Stimulated activated CD4-positive, alpha-beta T cell treated with anti-CD3 and anti-CD28 coated beads, Interleukin-15, amount 100 ng/mL, for 48 hours (primary cell): Measurements from ENCODE around the gene KRTAP4-12.
"Not testable (repeated sequence)": the region's sequence is repeated elsewhere in the genome, so short reads cannot be mapped to it uniquely, and the experiment has no call there.

Experiments used
- DNase-seq, 2 donors: peaks; one replicate each; pipeline ENCODE4 v3.0.0-alpha.2; 2020; ENCODE audit warnings: low read depth in 2 of 2

KRTAP4-12 gene

GRCh38 chr17:41096055-41096454, 27.9 kb downstream of the KRTAP4-12 start:
- no peak for DNase-seq

- DNase-seq = not testable (repeated sequence)
Measured at GRCh38 chr17:41088760-41089352, 35.1 kb downstream of the KRTAP4-12 start.

- DNase-seq = not testable (repeated sequence)
Measured at GRCh38 chr17:41084100-41084856, 39.7 kb downstream of the KRTAP4-12 start, which contains the start of gene KRTAP4-7. KRTAP4-7 (plus strand) TSS chr17:41084150; CDS start chr17:41084207, 57 bp downstream.

GRCh38 chr17:41083427-41083826, 40.6 kb downstream of the KRTAP4-12 start:
- not testable (repeated sequence) for DNase-seq

- DNase-seq = no peak
Measured at GRCh38 chr17:41082626-41083025, 41.4 kb downstream of the KRTAP4-12 start.

GRCh38 chr17:41076788-41077187, 47.2 kb downstream of the KRTAP4-12 start:
- no peak for DNase-seq

- DNase-seq = no peak
Measured at GRCh38 chr17:41073676-41074075, 50.3 kb downstream of the KRTAP4-12 start.
